T follicular helper cell (primary cell): ENCODE data around the gene DNAAF3.

Experiments
- DNase-seq: peaks from one replicate; pipeline ENCODE4 v3.0.0-alpha.2; 2020; ENCODE audit warnings: low read depth

Gene DNAAF3

GRCh38 chr19:55116232-55116858 is 50.1 kb downstream of the DNAAF3 start:
- peak; percentile 32 for DNase-seq

DNA sequence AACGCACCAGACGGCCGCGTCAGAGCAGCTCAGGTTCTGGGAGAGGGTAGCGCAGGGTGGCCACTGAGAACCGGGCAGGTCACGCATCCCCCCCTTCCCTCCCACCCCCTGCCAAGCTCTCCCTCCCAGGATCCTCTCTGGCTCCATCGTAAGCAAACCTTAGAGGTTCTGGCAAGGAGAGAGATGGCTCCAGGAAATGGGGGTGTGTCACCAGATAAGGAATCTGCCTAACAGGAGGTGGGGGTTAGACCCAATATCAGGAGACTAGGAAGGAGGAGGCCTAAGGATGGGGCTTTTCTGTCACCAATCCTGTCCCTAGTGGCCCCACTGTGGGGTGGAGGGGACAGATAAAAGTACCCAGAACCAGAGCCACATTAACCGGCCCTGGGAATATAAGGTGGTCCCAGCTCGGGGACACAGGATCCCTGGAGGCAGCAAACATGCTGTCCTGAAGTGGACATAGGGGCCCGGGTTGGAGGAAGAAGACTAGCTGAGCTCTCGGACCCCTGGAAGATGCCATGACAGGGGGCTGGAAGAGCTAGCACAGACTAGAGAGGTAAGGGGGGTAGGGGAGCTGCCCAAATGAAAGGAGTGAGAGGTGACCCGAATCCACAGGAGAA is 50.9 kb downstream of the DNAAF3 start:
- no peak for DNase-seq

DNA sequence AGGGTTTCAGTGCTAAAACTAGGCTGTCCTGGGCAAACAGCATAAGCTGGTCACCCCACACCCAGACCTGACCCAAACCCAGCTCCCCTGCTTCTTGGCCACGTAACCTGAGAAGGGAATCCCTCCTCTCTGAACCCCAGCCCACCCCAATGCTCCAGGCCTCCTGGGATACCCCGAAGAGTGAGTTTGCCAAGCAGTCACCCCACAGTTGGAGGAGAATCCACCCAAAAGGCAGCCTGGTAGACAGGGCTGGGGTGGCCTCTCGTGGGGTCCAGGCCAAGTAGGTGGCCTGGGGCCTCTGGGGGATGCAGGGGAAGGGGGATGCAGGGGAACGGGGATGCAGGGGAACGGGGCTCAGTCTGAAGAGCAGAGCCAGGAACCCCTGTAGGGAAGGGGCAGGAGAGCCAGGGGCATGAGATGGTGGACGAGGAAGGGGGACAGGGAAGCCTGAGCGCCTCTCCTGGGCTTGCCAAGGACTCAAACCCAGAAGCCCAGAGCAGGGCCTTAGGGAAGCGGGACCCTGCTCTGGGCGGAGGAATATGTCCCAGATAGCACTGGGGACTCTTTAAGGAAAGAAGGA is 51.8 kb downstream of the DNAAF3 start:
- DNase-seq, result no peak

DNA sequence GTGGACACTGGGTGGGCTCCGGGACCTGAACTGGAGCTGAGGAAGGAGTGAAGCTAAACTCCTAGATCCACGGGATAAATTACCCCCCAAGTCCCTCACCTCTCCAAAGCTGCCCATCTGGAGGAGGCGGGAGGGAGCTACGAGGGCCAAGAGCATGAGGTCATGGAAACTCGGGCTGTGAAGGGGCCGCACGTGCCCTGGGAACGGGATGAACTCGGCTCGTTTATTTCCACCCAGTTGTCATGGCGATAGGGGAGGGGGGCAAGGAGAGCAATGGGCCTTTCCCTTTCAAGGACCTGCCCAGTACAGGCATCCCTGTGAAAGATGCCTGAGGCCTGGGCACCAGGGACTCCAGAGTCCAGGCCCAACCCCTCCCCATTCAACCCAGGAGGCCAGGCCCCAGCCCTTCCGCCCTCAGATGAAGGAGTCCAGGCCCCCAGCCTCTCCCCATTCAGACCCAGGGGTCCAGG is 52.8 kb downstream of the DNAAF3 start:
- DNase-seq, result no peak

DNA sequence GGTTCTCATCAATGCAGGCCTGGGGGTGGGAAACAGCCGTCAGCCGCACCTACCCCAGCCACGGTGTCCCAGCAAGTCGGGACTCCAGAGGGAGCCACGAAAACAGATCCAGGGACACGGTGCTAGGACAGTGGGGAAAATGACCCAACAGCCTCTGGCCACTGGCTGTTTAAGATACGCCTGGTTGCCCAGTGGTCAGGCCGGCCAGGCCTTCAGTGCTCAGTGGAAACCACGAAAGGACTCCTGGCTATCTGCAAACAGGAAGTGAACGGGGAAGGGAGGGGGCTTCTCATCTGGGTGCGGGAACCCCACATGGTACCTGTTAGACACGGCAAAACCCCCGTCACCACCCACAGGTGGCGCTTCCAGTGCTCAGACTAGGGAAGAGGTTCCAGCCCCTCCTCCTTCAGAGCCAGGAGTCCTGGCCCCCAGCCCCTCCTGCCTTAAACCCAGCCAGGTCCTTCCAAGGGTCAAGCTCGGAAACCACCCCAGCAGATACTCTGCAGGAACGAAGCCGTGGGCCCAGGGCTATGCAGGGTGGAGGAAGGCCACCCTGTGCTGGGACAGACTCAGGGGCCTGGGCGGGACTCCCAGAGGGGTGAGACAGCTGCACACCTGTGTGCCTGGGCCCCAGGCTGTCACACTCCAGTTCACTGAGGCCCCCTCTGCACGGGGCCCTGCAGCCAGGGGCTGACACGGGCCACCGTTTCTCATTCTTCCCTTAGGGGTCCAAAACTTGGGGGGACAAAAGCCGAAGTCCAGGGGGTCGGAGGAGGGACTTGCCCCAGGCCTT is 53.4 kb downstream of the DNAAF3 start:
- no peak for DNase-seq

- DNase-seq, result no peak
Observed at GRCh38 chr19:55112246-55112776, 54.1 kb downstream of the DNAAF3 start.

- no peak for DNase-seq
Observed at GRCh38 chr19:55111238-55111831, 55.1 kb downstream of the DNAAF3 start.

DNA sequence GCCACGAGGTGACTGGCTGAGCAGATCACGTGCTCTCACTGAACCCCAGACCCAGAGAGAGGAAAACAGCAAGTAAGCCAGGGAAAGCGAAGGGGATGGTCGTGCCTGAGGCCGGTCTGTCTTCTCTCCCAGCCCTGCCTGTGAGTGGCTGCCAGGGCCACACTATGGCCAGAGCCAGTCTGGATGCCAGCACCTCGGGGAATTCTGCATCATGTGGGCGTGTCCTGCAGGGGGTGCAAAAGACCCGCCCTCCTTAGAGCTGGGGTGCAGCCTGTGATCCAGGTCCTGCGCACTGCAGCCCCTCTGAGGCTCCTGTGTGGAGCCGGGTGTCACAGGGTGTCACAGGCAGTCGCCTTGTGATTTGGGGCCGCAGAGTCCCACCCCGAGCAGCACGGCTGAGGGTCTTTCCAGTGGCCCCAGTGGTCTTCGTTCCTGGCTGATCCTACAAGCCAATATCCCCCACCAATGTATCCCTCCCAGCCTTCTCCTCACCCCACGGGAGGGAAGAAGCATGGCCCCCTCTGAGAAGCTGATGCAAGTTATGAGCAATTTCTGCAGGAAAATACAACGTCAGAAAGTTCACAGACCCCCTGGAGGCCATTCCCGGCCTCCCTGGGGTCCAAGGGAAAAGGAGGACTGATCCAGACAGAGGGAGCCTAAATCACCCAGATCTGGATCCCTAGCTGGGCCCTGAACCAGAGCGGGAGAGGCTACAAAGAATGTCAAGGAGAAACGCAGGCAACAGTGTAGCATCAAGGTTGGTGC is 56.7 kb downstream of the DNAAF3 start:
- DNase-seq, result no peak
